HL-60 (cell line): Measurements from ENCODE around the gene SMG6.

ENCODE experiments used
- CTCF ChIP-seq: IDR thresholded peaks from one replicate; pipeline ENCODE4 v1.5.1; 2011; ENCODE audit warnings: low read length, control low read depth, inconsistent platforms; ENCODE audit not compliant: insufficient read depth
- GABPA ChIP-seq: IDR thresholded peaks from 2 replicates; pipeline ENCODE4 v1.6.1; 2012; ENCODE audit warnings: low read depth
- POLR2AphosphoS5 ChIP-seq: IDR thresholded peaks from 2 replicates; pipeline ENCODE4 v1.6.1; 2012; ENCODE audit warnings: low read depth
- REST ChIP-seq: IDR thresholded peaks from 2 replicates; pipeline ENCODE4 v1.6.1; 2012; ENCODE audit warnings: low read depth; ENCODE audit not compliant: insufficient replicate concordance
- SPI1 ChIP-seq: IDR thresholded peaks from 2 replicates; pipeline ENCODE4 v1.6.1; 2012; ENCODE audit warnings: low read depth, mild to moderate bottlenecking, borderline replicate concordance

GRCh38 chr17:2202302-2202995 is 101.1 kb downstream of the SMG6 start:
- no peak for TF ChIP-seq REST
- TF ChIP-seq CTCF = no peak
- TF ChIP-seq POLR2AphosphoS5 = no peak
- no peak for TF ChIP-seq GABPA
- no peak for TF ChIP-seq SPI1
